NCI-H524 treated with DMSO at 0.1 percent for 48 hours (cell line): ENCODE data around the gene SLC24A4.

ENCODE experiments used
- DNase-seq: peaks from one replicate; lab custom pipeline; 2025; lab: John Stamatoyannopoulos, UW

SLC24A4 gene

DNA sequence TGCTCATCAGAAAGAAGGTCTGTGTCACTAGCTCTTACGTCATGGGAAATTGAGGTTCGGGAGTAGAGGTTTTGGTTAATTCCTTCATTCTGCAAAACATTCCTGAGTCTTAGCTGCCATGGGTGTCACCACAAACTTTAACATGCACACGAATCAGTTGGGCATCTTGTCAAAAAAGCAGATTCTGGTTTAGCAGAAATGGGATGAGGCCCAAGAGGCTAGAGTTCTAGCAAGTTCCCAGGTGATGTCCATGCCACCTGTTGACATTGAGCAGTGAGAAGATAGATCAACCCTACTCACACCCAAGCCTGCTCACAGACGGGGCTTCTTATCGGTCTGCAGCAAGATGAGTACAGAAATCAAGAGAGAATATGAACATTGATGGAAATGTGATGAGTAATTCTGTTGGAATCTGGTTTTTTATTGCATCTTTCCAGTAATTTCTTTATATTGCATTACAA is 179.0 kb downstream of the SLC24A4 start:
- DNase-seq: no peak

DNA sequence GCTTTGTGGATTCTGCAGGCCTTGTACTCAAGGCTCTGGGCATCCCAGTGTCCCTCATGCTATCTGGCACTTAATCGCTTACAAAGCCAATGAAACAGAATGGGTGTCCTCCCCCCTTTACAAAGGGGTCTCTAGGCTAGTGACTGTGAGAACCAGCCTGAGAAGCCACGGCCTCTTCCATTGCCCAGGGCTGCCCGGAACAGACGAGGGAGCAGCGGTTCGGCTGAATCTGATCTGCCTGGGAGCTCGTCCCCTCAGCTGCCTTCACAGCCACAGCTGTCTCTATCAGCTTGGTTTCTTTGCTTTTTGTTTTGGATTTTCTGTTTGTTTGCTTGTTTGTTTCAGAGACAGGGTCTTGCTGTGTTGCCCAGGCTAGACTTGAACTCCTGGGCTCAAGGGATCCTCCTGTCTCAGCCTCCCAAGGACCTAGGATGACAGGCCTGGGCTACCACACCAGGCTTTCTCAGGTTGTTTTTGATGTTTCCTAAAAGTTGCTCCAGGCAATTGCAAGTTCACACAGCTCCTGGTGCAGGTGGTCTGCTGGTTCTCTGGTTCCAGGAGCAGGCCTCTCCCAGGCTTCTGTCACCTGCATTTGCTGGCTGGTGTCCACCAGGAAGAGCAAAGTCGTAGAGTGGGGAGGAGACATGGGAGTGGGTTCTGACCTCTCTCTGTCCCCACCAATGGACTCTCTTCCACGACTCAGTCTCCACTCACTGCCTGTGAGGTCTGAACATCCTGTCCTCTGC is 179.7 kb downstream of the SLC24A4 start:
- DNase-seq: no peak

DNA sequence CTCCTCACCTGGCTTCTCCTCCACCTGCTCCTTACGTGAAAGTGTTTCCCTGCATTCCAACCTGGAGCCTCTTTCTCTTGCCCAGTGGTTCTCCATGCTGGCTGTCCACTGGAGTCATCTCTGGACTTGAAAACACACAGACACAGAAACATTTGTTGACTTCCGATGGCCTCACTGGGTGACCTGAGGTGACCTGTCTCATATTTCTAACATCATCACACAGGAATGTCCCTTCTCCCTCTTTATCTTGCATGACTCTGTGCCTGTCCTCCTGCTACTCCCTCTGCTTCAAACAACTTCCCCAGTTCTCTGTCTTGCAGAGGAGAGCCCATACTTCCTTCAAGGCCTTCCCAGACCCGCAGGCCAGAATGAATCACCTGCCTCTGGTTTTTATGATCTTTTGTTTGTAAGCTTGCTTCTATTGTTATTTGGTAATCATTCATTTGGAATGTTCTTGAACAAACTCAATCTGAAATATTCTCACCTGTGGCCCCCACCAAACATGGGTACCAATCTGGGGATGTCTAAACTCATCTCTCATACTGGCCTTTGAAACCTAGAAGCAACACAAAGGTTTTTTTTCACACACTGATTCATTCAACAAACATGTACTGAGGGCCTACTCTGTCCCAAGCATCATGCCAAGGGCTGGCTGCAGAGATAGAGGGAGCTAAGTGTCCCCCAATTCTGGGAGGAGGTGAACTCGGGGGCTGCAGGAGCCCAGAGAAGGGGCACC is 181.0 kb downstream of the SLC24A4 start:
- no peak for DNase-seq

DNA sequence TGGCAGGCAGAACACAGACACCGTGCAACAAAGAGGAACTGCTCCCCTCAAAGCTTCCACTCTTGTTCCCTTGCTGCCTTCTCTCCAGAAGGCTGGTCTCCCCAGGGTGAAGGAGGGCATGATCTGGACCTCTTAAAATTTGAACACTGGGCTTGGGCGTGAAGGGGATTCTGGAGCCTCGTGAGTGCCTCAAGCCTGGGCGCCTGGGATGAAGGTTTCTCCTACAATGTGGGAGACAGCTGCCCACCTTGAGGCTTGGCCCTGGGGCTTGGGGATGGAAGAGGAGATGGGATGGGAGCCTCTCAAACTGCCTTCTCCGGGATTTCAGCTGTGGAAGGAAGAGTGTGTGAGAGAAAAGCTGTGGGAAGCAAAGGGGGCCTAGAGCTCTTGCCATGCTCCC is 182.9 kb downstream of the SLC24A4 start:
- no peak for DNase-seq

DNA sequence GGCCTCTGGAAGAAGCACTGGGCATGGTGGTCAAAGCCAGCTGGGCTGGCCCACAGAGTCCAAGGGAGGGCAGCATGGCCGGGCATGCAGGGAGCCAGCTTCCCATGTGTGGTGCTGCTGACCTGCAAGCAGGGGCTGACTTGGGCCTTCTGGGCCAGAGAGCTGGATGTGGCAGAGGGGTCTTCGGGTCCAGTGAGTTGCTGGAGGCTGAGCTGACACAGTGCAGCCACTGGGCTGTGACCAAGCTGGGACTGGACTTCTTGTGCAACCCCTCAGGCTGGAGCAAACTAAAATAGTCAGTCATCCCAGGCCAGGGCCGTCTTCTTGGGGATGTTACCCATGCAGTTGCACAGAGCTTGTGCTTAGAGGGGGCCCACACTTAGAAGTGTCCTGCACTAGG is 183.3 kb downstream of the SLC24A4 start:
- no peak for DNase-seq

DNA sequence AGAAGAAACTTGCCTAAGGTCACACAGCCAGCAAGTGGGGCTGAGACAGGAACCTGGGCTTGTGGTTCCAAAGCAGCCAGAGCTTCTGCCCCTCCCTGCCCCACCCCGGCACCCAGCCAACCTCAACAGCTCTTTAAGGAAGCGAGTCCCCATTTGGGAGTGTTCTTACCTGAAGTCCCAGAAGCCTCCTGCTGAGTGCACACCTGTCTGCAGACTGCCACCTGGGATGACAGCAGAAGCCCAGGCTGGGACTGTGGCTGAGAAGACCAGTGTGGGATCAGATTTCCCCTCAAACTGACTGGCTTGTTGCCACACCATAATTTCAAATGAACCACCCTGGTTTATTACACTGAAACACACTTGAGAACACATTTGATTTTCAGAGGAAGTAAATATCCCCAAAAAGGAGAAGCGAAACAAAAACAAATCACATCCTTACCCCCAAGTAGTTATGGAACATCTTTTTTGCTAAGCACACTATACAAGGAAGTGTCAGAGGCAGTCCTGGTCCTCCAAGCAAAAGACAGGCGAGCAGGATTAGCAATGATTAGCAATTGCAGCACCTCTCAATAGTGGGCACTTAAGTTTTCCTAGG is 184.3 kb downstream of the SLC24A4 start:
- peak; percentile 80 for DNase-seq

DNA sequence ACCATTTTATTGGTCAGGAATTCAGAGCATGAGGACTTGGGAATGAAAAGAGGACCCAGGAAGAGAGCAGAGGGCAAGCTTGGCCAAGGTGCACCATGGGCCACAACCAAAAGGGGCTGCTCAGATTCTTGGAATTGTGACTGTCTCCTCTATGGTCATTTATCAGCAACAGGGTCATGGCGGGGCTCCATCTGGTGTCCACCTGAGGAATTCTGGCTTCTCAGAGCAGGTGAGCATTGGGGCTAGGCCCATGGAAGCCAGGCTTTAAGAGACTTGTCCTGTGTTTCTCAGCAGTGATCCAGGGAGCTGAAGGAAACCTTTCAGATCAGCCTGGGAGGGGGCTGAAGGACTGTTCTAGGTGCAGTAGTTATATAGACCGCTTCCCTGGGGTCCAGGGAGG is 188.0 kb downstream of the SLC24A4 start:
- no peak for DNase-seq

DNA sequence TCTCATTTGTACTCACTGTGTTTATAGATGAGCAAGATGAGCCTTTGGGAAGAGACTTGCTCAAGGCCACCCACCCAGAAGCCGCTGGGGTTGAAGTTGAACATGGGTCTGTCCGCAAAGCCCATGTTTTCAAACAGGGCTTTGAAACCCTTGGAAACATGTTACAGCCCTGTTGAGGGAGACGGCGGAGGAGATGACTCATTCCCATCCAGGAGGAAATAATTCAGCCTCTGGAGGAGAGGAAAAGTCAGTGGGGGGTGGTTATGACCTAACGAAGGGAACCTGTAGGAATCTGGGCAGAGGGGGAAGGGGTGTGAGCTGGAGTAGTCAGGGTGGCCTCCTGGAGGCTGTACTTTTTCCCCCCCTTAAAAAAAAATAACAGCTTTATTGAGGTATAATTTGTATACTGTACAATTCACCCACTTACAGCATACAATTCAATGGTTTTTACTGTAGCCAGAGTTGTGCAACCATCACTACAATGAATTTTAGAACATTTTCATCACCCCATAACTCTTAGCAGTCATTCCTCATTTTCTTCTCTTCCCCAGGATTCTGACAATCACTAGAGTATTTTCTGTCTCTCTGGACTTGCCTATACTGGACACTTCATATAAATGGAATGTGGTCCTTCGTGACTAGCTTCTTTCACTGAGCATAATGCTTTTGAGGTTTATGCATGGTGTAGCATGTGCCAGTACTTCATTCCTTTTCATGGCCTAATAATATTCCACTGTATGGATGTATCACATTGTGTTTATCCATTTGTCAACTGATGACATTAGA is 188.7 kb downstream of the SLC24A4 start:
- DNase-seq: no peak

DNA sequence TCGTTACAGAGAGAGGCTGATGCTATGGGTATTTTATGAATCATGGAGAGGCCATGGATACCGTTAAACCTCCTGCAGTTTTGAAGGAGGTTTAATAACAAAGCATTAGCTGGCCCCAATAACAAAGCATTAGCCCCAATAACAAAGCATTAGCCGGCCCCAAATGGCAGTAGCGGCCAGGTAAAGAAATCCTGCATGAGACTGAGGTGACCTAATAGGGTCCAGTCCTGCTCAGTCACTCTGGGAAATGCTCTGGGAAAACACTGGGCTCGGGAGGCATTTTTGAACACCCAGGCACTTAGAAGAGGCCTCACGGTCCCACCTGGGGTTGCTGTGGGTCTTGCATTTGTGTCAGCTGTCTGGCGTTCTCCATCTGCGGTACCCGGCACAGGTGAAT is 189.8 kb downstream of the SLC24A4 start:
- no peak for DNase-seq

DNA sequence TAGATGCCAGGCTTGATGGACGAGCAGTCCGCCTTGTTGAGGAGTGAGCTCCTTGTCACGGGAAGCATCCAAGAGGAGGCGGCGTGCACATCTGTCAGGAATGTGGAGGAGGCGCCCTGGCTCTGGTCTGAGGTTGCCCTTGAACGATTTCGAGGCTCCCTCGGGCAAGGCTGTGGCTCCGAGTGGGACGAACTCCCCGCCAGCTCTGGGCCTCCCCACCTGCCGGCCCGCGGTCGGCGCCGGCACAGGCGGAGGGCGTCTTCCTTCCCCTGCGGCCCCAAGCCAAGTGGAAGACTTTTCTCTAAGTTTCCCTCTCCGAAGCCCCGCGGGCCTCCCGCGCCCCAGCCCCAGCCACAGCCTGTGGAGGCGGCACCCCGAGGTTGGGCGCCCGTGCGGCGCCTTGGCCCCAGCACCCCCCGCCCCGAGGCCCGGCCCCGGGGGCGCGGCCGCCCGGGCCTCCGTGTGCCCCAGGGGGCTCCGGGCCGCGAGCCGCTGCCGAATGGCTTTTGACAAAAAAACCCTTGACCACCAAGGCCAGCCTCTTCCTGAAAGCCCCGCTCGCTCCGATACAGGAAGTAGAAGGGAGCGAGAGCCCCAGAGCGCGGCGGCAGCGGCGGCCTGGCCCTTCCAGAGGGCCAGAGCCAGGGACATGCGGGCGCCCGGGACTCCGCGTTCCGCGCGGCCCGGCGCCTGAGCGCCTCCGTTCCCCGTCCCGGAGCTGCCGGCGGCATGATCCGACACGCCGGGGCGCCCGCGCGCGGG is 190.4 kb downstream of the SLC24A4 start, which contains the start of gene RIN3:
Gene RIN3, plus strand, starts transcription at position 578 of the 762 bp plus-strand sequence. Its CDS starts 152 bp downstream, at position 730.
- DNase-seq: no peak

DNA sequence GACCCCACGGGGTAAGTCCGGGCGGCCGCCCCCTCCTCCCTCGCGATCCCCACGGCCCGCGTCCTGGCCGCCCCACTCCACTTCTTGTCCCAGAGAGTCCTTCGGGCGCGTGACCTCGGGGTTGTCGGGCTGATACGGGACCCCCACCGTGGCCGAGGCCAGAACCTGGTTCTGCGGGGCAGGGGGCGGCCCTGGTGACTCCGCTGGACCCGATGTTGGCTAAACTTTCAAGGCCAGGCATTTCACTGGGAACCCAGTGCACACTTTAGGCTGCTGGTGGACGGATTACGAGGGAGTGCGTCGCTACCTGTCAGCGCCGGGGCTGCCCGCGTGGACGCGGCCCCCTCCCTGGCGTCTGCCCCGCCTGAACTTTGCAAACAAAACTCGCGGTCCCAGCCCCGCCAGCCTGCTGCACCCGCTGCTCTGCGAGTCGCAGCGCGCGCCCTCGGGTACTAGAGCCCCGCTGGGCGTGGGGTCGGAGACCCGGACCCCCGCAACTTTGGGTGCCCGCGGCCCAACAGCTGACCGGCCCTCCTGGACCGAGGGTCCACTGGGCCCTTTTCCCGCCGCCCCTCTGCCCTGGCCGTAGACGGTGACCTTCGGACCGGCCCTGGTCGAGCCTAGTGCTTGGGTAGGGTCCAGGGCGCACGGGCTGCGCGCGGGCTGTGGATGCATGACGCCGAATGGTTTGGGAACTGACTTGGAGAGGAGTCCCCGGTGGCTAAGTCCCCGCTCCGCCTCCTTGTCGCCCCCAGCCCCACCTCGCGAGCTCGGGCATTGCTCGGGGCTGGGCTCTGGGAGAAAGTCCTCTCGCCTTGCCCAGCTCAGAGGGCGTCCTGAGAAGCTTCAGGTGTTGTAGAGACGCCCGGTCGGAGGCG is 191.2 kb downstream of the SLC24A4 start:
- DNase-seq: no peak

DNA sequence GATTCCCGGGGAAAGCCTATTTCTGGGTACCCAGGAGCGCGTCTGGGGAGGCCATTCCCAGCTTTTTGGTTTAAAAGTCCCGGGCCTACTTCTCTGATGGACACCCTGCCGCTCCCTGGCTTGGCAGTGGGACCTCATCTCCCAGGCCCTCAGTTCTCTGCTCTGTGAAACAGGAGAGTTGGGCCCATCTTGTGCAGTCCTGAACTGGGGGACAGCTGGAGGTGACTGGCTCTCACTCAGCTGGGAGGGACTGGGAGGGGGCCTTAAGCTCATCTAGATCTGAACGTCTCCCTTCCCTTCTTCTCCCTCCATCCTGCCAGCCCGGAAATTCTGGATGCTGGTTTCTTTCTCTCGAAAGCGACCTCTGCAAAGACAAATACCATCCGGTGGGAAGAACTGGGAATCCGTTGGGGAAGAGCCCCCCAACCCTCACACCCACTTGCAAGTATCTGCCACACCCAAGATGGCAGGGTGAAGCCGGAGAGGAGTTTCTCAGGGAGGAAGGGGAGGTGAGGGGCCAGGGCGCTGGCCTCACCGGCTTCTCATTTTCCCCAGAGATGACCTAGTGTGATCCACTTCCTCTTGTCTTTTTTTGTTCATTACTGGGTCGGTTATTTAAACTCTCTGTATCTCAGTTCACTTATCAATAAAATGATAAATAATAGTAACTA is 192.0 kb downstream of the SLC24A4 start:
- no peak for DNase-seq

DNA sequence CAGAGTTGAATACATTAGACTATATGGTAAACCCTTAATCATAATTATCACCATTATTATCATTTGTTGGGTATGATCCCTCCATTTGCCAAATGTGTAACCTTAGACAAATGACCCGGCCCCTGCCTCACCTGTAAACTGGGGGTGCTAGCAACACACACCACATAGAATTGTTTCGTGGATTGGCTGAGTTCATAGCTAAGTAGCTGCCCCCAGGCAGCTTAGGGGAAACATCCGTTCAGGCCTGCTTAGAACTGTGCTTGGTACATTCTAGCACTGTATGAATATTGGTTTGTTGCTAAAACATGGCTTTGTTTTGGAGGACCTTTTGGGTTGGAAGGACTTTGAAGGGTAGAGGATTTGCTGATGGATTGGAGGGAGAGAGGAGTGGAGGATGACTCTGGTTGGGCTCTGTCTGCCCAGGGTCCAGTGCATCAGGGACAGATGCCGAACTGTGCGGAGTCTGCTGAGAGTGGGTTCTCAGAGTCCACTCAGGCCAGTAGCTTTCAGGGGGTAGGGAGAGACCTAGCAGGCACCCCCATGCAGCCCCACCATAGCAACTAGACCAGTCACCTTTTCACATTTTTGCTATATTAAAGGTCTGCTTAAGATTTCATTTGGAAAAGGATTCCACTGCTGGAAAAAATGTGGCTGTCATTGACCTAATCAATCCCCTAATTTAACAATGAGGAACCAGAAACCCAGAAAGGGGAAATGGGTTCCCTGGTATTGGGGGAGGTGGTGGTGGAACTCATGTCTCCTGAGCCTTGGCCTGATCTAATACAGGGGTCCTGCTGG is 192.8 kb downstream of the SLC24A4 start:
- no peak for DNase-seq

DNA sequence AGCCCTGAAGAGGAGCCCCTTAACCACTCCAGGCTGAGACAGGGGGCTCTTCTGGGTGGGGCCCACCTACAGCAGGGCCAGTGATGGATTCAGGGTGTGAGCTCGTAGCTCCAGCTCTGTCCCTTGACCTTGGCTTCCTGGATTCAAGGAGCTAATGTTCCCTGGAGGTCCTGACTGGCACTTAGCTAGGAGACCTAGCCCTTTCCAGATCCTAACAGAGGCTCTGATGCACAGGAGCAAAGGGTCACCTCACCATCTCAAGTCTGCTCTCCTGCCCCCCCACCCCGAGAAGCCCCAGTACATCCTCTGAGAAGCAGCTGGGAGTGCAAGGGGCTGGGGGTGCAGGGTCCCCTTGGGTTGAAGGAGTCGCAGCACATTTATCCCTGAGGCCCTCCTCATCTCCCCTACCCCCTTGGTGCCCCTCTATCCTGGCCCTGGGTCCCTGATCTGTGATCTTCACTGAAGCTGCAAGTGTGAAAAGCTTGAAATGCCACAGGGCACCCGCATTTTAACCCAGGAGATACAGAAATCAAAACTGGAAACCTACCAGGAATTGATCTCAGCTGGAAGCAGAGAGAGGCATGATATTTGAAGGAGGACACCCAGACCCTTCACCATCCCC is 193.5 kb downstream of the SLC24A4 start:
- DNase-seq: no peak

DNA sequence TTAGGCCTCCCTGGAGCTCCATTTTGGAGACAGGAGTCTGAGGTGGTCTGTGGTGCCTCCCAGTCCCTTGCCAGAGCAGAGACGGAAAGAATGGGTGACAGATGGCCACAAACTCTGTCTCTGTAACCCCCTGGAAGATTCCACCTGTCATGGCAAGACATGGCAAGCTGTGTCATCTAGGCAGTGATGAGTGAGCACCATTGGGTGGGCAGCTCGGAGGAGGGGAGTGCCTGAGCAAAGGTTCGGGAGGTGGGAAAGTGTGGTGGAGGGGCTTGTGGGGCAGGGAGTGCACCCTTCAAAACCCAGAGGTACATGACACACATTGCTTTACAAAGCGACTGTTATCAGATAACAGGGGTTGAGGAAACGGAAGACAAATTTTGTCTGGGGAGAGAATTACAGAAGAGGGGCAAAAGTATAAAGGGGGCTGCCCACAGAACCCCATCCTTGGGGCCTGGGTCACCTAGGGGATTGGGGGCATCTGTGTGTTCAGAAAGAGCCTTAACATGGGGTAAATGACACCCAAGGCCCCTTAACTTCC is 194.1 kb downstream of the SLC24A4 start:
- DNase-seq: peak; percentile 61

DNA sequence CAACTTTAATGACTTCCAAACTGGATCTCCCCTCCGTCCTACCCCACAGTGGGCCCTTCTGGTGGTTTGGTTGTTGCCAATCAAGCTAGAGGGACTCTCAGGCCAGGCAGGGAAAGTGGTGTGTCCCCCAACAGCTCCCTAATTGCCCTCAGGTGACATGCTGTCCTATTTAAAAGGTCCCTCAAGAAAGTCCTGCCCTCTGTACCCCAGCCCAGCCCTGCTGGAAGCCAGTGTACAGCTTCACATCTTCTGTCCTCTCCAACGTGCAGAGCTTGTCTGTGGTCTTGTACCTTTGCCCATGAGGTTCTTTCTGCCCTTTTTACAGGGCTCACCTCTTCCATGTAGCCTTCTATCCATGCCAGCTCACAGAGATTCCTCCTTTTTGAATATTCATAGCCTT is 194.8 kb downstream of the SLC24A4 start:
- no peak for DNase-seq

DNA sequence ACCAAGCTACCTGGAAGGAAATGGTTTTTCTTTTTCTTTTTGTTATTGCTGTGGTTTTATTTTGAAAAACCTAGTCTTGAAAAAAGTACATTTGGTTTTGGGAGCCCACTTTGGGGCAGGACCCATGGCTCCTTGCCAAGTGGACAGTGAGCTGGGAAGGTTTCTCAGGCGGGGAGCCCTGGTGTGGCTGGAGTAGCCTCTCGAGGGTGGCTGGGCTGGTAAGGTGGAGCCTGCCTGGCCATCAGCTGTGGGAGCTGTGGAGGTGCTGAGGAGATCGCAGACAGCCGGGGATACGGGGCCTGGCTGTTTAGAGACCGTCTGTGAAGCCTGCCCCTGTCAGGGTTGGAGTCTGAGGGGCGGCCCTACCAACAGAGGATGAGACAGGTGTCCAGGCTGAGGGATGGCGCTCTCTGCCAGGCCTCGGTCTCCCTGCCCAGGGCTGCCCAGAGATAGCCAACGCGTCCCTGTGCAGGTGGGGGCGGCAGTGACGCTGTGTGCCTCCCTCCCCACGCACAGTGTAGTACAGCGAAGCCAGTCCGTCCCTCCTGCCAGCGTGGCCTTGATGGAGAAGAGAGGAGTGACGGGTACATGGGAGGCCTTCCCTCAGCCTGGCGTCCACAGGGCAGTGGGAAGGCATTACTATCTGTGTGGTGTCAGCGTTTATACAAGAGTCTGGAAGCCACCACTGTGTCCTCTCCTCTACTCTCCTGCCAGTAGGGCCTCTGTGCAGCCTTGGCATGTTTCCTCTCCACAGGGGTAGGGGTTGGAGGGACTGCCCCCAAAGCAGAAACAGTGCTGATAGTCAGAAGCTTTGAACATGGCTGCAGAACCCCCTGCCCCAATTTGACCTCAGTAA is 196.5 kb downstream of the SLC24A4 start:
- DNase-seq: no peak
